Measurements from ENCODE around the gene LCNL1.

DNA sequence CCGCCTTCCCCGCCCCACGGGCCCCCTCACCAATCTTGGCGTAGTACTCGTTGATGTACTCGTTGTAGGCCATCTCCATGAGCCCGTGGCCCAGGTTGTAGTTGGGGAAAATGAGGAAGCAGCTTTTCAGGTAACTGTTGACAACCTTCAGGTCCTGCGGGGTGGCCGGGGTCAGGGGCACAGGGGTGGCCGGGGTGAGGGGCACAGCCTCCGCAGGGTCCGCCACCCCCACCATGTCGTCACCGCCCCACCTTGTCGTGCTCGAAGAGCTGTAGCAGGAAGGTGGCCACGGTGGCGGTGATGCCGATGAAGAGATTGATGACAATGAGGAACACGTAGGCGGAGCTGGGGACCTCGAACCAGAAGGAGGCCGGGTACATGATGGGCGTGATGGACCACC lies 28.4 kb downstream of the LCNL1 start:
- TF ChIP-seq, protein P1, sequence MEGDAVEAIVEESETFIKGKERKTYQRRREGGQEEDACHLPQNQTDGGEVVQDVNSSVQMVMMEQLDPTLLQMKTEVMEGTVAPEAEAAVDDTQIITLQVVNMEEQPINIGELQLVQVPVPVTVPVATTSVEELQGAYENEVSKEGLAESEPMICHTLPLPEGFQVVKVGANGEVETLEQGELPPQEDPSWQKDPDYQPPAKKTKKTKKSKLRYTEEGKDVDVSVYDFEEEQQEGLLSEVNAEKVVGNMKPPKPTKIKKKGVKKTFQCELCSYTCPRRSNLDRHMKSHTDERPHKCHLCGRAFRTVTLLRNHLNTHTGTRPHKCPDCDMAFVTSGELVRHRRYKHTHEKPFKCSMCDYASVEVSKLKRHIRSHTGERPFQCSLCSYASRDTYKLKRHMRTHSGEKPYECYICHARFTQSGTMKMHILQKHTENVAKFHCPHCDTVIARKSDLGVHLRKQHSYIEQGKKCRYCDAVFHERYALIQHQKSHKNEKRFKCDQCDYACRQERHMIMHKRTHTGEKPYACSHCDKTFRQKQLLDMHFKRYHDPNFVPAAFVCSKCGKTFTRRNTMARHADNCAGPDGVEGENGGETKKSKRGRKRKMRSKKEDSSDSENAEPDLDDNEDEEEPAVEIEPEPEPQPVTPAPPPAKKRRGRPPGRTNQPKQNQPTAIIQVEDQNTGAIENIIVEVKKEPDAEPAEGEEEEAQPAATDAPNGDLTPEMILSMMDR (IDR thresholded peaks at IDR 0.05), result no peak
- no peak for TF ChIP-seq EZH2 (IDR thresholded peaks at IDR 0.05)
- no peak for TF ChIP-seq EZH2phosphoT487 (IDR thresholded peaks at IDR 0.05)
